Loucy (cell line): Measurements from ENCODE around the gene PLPP6.

Experiments
- H2AFZ ChIP-seq: fragments of 200-600 bp; sonication (generic); 2 replicates; pipeline ENCODE4 v1.6.0; 2016; ENCODE audit warnings: antibody characterized with exemption, mild to moderate bottlenecking, low read length, moderate library complexity
- H3F3A ChIP-seq: fragments of 200-600 bp; 2 replicates; pipeline ENCODE4 v1.6.0; 2016; ENCODE audit warnings: antibody characterized with exemption, low read depth, mild to moderate bottlenecking
- H3K27me3 ChIP-seq: fragments of 200-600 bp; sonication (generic); 2 replicates; pipeline ENCODE4 v1.6.1; 2014; ENCODE audit warnings: low read length, mild to moderate bottlenecking; ENCODE audit not compliant: insufficient read depth, poor library complexity, severe bottlenecking
- H3K36me3 ChIP-seq: fragments of 200-600 bp; sonication (generic); 2 replicates; pipeline ENCODE4 v1.6.1; 2016; ENCODE audit warnings: low read length; ENCODE audit not compliant: insufficient read depth
- H3K4me1 ChIP-seq: fragments of 200-600 bp; sonication (generic); 2 replicates; pipeline ENCODE4 v1.5.1; 2014; ENCODE audit warnings: low read length, mild to moderate bottlenecking; ENCODE audit not compliant: insufficient read depth, poor library complexity, severe bottlenecking
- H3K4me2 ChIP-seq: fragments of 200-600 bp; sonication (generic); 2 replicates; pipeline ENCODE4 v1.6.0; 2014; ENCODE audit warnings: antibody characterized with exemption, low read length, low read depth, mild to moderate bottlenecking; ENCODE audit not compliant: poor library complexity, severe bottlenecking
- H3K4me3 ChIP-seq: fragments of 200-600 bp; sonication (generic); 2 replicates; pipeline ENCODE4 v1.5.1; 2014; ENCODE audit warnings: low read length, mild to moderate bottlenecking, mixed read lengths; ENCODE audit not compliant: poor library complexity, severe bottlenecking
- H3K79me2 ChIP-seq: fragments of 200-600 bp; sonication (generic); 2 replicates; pipeline ENCODE4 v1.6.1; 2014; ENCODE audit warnings: low read length; ENCODE audit not compliant: insufficient read depth
- H3K9ac ChIP-seq: fragments of 200-600 bp; sonication (generic); 2 replicates; pipeline ENCODE4 v1.6.0; 2014; ENCODE audit warnings: mild to moderate bottlenecking, low read depth, low read length, moderate library complexity; ENCODE audit not compliant: poor library complexity, severe bottlenecking
- H3K9me2 ChIP-seq: fragments of 200-600 bp; sonication (generic); replicated peaks from 2 replicates; pipeline ENCODE4 v1.6.1; 2016; ENCODE audit warnings: low read depth, low read length, mixed read lengths
- H3K9me3 ChIP-seq: fragments of 200-600 bp; sonication (generic); 2 replicates; pipeline ENCODE4 v1.6.1; 2014; ENCODE audit warnings: mild to moderate bottlenecking, antibody characterized with exemption, low read length, low read depth; ENCODE audit not compliant: insufficient read depth
- H4K20me1 ChIP-seq: fragments of 200-600 bp; sonication (generic); 2 replicates; pipeline ENCODE4 v1.6.0; 2014; ENCODE audit warnings: antibody characterized with exemption, low read length, mild to moderate bottlenecking; ENCODE audit not compliant: insufficient read depth, poor library complexity, severe bottlenecking
- EZH2phosphoT487 ChIP-seq: fragments of 200-600 bp; IDR thresholded peaks from 2 replicates; pipeline ENCODE4 v1.6.1; 2018; ENCODE audit warnings: antibody characterized with exemption, mild to moderate bottlenecking, moderate library complexity, borderline replicate concordance
- TF ChIP-seq, protein P1 (sequence below): fragments of 200-600 bp; sonication (generic); conservative IDR thresholded peaks from 2 replicates; pipeline ENCODE4 v1.5.1; 2014; ENCODE audit warnings: mild to moderate bottlenecking, antibody characterized with exemption, low read length

The PLPP6 gene

DNA sequence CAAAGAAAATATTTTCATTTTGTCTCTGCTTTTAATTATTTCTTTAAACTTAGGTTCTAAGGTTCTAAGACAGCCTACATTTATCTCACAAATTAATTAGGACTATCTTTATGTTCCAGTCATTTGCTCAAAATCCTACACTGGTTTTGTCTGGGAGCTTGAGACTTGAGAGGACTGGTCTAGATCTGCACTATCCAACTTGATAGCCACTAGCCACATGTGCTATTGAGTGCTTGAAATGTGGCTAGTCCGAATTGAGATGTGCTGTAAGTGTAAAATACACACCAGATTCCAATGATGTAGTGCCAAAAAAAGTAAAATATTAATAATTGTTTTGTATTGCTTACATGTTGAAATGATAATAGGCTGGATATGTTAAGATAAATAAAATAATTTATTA is 24.5 kb downstream of the PLPP6 start:
- Histone ChIP-seq H3K36me3 (peaks cover 15% of the 10 kb centered on the region; the same call in 1 of the 2 replicates), H3K9me3 (no peaks in the 10 kb centered on the region), H3K9me2 (no peaks in the 10 kb centered on the region), H2AFZ (no peak overlapping the region), H3K79me2 (peaks cover 28% of the 10 kb centered on the region; the same call in 1 of the 2 replicates), H3K4me1 (peaks cover 22% of the 10 kb centered on the region), H3K4me3 (peak overlapping the region; percentile 26), H3K4me2 (peak overlapping the region; percentile 55), H3K9ac (peak overlapping the region; percentile 25), H3F3A (no peaks in the 10 kb centered on the region), H3K27me3 (no peaks in the 10 kb centered on the region), H4K20me1 (peaks cover 13% of the 10 kb centered on the region)
- TF ChIP-seq EZH2phosphoT487, result no peak
- TF ChIP-seq, protein P1, sequence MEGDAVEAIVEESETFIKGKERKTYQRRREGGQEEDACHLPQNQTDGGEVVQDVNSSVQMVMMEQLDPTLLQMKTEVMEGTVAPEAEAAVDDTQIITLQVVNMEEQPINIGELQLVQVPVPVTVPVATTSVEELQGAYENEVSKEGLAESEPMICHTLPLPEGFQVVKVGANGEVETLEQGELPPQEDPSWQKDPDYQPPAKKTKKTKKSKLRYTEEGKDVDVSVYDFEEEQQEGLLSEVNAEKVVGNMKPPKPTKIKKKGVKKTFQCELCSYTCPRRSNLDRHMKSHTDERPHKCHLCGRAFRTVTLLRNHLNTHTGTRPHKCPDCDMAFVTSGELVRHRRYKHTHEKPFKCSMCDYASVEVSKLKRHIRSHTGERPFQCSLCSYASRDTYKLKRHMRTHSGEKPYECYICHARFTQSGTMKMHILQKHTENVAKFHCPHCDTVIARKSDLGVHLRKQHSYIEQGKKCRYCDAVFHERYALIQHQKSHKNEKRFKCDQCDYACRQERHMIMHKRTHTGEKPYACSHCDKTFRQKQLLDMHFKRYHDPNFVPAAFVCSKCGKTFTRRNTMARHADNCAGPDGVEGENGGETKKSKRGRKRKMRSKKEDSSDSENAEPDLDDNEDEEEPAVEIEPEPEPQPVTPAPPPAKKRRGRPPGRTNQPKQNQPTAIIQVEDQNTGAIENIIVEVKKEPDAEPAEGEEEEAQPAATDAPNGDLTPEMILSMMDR, result no peak

- Histone ChIP-seq H3K9ac (no peak overlapping the region), H2AFZ (no peak overlapping the region), H3K4me3 (no peak overlapping the region), H3K4me2 (no peak overlapping the region), H3F3A (no peaks in the 10 kb centered on the region), H3K9me2 (no peaks in the 10 kb centered on the region), H4K20me1 (peaks cover 6% of the 10 kb centered on the region), H3K36me3 (peaks cover 15% of the 10 kb centered on the region; the same call in 1 of the 2 replicates), H3K9me3 (no peaks in the 10 kb centered on the region), H3K4me1 (peaks cover 16% of the 10 kb centered on the region), H3K27me3 (no peaks in the 10 kb centered on the region), H3K79me2 (peaks cover 13% of the 10 kb centered on the region; the same call in 1 of the 2 replicates)
- no peak for TF ChIP-seq EZH2phosphoT487
- TF ChIP-seq, protein P1, result no peak
These were observed 26.9 kb downstream of the PLPP6 start for GRCh38 chr9:4689021-4689420.

GRCh38 chr9:4689687-4690104 is 27.6 kb downstream of the PLPP6 start:
- H3K4me2 ChIP-seq, result peak overlapping the region; percentile 2

More at GRCh38 chr9:4689687-4690104, 27.6 kb downstream of the PLPP6 start:
- peaks cover 12% of the 10 kb centered on the region for H3K4me1 ChIP-seq
- H3K36me3 ChIP-seq, result peaks cover 15% of the 10 kb centered on the region; the same call in 1 of the 2 replicates
- H3K9ac ChIP-seq, result no peak overlapping the region
- H3K9me2 ChIP-seq, result no peaks in the 10 kb centered on the region
- TF ChIP-seq, protein P1, result no peak
- no peak for TF ChIP-seq EZH2phosphoT487
- no peaks in the 10 kb centered on the region for H3F3A ChIP-seq
- peaks cover 9% of the 10 kb centered on the region; the same call in 1 of the 2 replicates for H3K79me2 ChIP-seq
- H3K27me3 ChIP-seq, result no peaks in the 10 kb centered on the region
- peaks cover 2% of the 10 kb centered on the region for H4K20me1 ChIP-seq
- H2AFZ ChIP-seq, result no peak overlapping the region
- no peak overlapping the region for H3K4me3 ChIP-seq
- no peaks in the 10 kb centered on the region for H3K9me3 ChIP-seq
